DOHH2 (cell line): ENCODE results near the gene TEN1.

ENCODE experiments used
- H3F3A ChIP-seq: fragments of 200-600 bp; sonication (generic), shearing (Covaris generic); 2 replicates; pipeline ENCODE4 v1.6.0; 2016; ENCODE audit warnings: antibody characterized with exemption, mild to moderate bottlenecking; ENCODE audit not compliant: control insufficient read depth, insufficient read depth
- H3K27ac ChIP-seq: fragments of 200-600 bp; sonication (generic); 2 replicates; pipeline ENCODE4 v1.5.1; 2014; ENCODE audit warnings: low read depth, mild to moderate bottlenecking, low read length, moderate library complexity
- H3K27me3 ChIP-seq: fragments of 200-600 bp; sonication (generic); 2 replicates; pipeline ENCODE4 v1.6.1; 2014; ENCODE audit warnings: mild to moderate bottlenecking, low read length, mixed read lengths; ENCODE audit not compliant: control insufficient read depth
- H3K36me3 ChIP-seq: fragments of 200-600 bp; sonication (generic); 2 replicates; pipeline ENCODE4 v1.6.1; 2014; ENCODE audit warnings: mild to moderate bottlenecking, low read length, moderate library complexity, mixed read lengths; ENCODE audit not compliant: control insufficient read depth
- H3K4me1 ChIP-seq: fragments of 200-600 bp; sonication (generic); 2 replicates; pipeline ENCODE4 v1.6.1; 2014; ENCODE audit warnings: mild to moderate bottlenecking, low read length, mixed read lengths; ENCODE audit not compliant: control insufficient read depth
- H3K4me2 ChIP-seq: fragments of 200-600 bp; sonication (generic); 2 replicates; pipeline ENCODE4 v1.6.0; 2014; ENCODE audit warnings: mild to moderate bottlenecking, low read length, moderate library complexity
- H3K4me3 ChIP-seq: fragments of 200-600 bp; sonication (generic); 2 replicates; pipeline ENCODE4 v1.5.1; 2014; ENCODE audit warnings: mild to moderate bottlenecking, low read length, mixed read lengths
- H3K79me2 ChIP-seq: fragments of 200-600 bp; sonication (generic); 2 replicates; pipeline ENCODE4 v1.6.1; 2014; ENCODE audit warnings: mild to moderate bottlenecking, low read length, mixed read lengths; ENCODE audit not compliant: control insufficient read depth
- H3K9me2 ChIP-seq: fragments of 200-600 bp; sonication (generic); replicated peaks from 2 replicates; pipeline ENCODE4 v1.6.1; 2014; ENCODE audit warnings: mild to moderate bottlenecking, low read length, mixed read lengths; ENCODE audit not compliant: control insufficient read depth
- H3K9me3 ChIP-seq: fragments of 200-600 bp; sonication (generic); 2 replicates; pipeline ENCODE4 v1.6.1; 2014; ENCODE audit warnings: antibody characterized with exemption, low read length, mixed read lengths; ENCODE audit not compliant: control insufficient read depth, insufficient read depth
- H4K20me1 ChIP-seq: fragments of 200-600 bp; sonication (generic); 2 replicates; pipeline ENCODE4 v1.6.0; 2014; ENCODE audit warnings: low read depth, mild to moderate bottlenecking, antibody characterized with exemption, low read length, moderate library complexity; ENCODE audit not compliant: control insufficient read depth, insufficient read depth
- CTCF ChIP-seq: fragments of 200-600 bp; sonication (generic); IDR thresholded peaks from one replicate; pipeline ENCODE4 v1.5.1; 2014; ENCODE audit warnings: antibody characterized with exemption, mild to moderate bottlenecking, low read depth, low read length; ENCODE audit not compliant: poor library complexity, severe bottlenecking
- EZH2phosphoT487 ChIP-seq: fragments of 200-600 bp; sonication (generic); IDR thresholded peaks from 2 replicates; pipeline ENCODE4 v1.6.1; 2017; ENCODE audit warnings: borderline replicate concordance, mild to moderate bottlenecking, antibody characterized with exemption, low read length, moderate library complexity, mixed read lengths

TEN1 gene

GRCh38 chr17:76007131-76007849 is 28.2 kb downstream of the TEN1 start:
- Histone ChIP-seq H3K4me3 (no peak overlapping the region), H3K36me3 (0 out of 2 replicates have a peak, but pooled peaks cover 3% of the 10 kb centered on the region), H3K27me3 (no peaks in the 10 kb centered on the region), H3K4me1 (no peaks in the 10 kb centered on the region), H3F3A (no peaks in the 10 kb centered on the region), H3K9me2 (no peaks in the 10 kb centered on the region), H3K79me2 (no peaks in the 10 kb centered on the region), H3K4me2 (no peak overlapping the region), H4K20me1 (no peaks in the 10 kb centered on the region), H3K27ac (no peak overlapping the region), H3K9me3 (no peaks in the 10 kb centered on the region)
- no peak for TF ChIP-seq EZH2phosphoT487
- no peak for TF ChIP-seq CTCF

GRCh38 chr17:76007850-76008165 is 28.8 kb downstream of the TEN1 start:
- Histone ChIP-seq H3K27ac (no peak overlapping the region), H3K9me3 (no peaks in the 10 kb centered on the region), H3K4me1 (no peaks in the 10 kb centered on the region), H3K27me3 (no peaks in the 10 kb centered on the region), H3K36me3 (0 out of 2 replicates have a peak, but pooled peaks cover 3% of the 10 kb centered on the region), H3K9me2 (no peaks in the 10 kb centered on the region), H3K4me3 (no peak overlapping the region), H3K4me2 (no peak overlapping the region), H4K20me1 (no peaks in the 10 kb centered on the region), H3K79me2 (no peaks in the 10 kb centered on the region), H3F3A (no peaks in the 10 kb centered on the region)
- no peak for TF ChIP-seq CTCF
- no peak for TF ChIP-seq EZH2phosphoT487

GRCh38 chr17:76008208-76008607 is 29.2 kb downstream of the TEN1 start:
- H3K9me3 ChIP-seq = no peaks in the 10 kb centered on the region
- H3K27ac ChIP-seq = no peak overlapping the region
- no peak overlapping the region for H3K4me2 ChIP-seq
- 0 out of 2 replicates have a peak, but pooled peaks cover 3% of the 10 kb centered on the region for H3K36me3 ChIP-seq
- no peaks in the 10 kb centered on the region for H3F3A ChIP-seq
- no peaks in the 10 kb centered on the region for H3K9me2 ChIP-seq
- no peaks in the 10 kb centered on the region for H3K79me2 ChIP-seq
- no peaks in the 10 kb centered on the region for H4K20me1 ChIP-seq
- no peaks in the 10 kb centered on the region for H3K27me3 ChIP-seq
- H3K4me1 ChIP-seq = no peaks in the 10 kb centered on the region
- TF ChIP-seq EZH2phosphoT487 = no peak
- no peak for TF ChIP-seq CTCF
- H3K4me3 ChIP-seq = no peak overlapping the region
